Esophagus squamous epithelium (tissue), 5 donors: ENCODE measurements around the gene MYBPC3. TPM values are rescaled to one million over a fixed set of nuclear protein-coding genes. Genes with fewer than 3 reads are reported as not detected.

Experiments
- DNase-seq: peaks from one replicate; lab custom pipeline; 2025; lab: John Stamatoyannopoulos, UW
- H3K27ac ChIP-seq, 4 donors: fragments of 200-600 bp; sonication (generic); one replicate each; pipeline ENCODE4 v1.5.1; 2016 to 2019; ENCODE audit warnings: mild to moderate bottlenecking in 1 of 4
- H3K27me3 ChIP-seq, 4 donors: fragments of 200-600 bp; sonication (generic); 1 replicate in 3 of 4; 2 replicates in 1 of 4; pipeline versions ENCODE4 v1.5.1 to v1.6.0; 2017 to 2021; ENCODE audit warnings: antibody characterized with exemption in 1 of 4
- H3K36me3 ChIP-seq, 3 donors: fragments of 200-600 bp; sonication (generic); one replicate each; pipeline ENCODE4 v1.5.1; 2016 to 2019
- H3K4me1 ChIP-seq, 3 donors: fragments of 200-600 bp; sonication (generic); one replicate each; pipeline ENCODE4 v1.5.1; 2017 to 2019
- H3K4me3 ChIP-seq, 4 donors: fragments of 200-600 bp; sonication (generic); 1 replicate in 3 of 4; 2 replicates in 1 of 4; pipeline ENCODE4 v1.5.1; 2016 to 2019; ENCODE audit warnings: mild to moderate bottlenecking in 2 of 4, moderate library complexity in 1 of 4
- H3K9me3 ChIP-seq, 3 donors: fragments of 200-600 bp; sonication (generic); one replicate each; pipeline ENCODE4 v1.5.1; 2016 to 2019
- POLR2A ChIP-seq, 4 donors: fragments of 450-650 bp; IDR thresholded peaks; one replicate each; pipeline ENCODE4 v1.6.1; 2017; ENCODE audit warnings: antibody characterized with exemption in 4 of 4, mild to moderate bottlenecking in 4 of 4, moderate library complexity in 3 of 4
- WGBS, 2 donors: methylation state at CpG; one replicate each; pipeline ENCODE4 v1.1.5; 2018; 5-methylcytosine and 5-hydroxymethylcytosine counted together
- intact Hi-C: fragments of 100-400 bp; cut with DNase I; formaldehyde crosslinking; loops from one replicate; pipeline ENCODE4 v1.15.0; 2022
- total RNA-seq, 4 donors: library from RNA; depleted of rRNA; stranded (reverse); fragments of >200 nt; gene quantifications; one replicate each; pipeline ENCODE4 v1.1.0, GENCODE V29; 2016
- TF ChIP-seq, protein P1 (sequence below), 6 experiments: fragments of 450-650 bp in 4 of 6; fragments of 200-600 bp in 2 of 6; sonication (generic) in 2 of 6; IDR thresholded peaks; one replicate each; pipeline ENCODE4 v1.5.1; 2016 to 2019; ENCODE audit warnings: antibody characterized with exemption in 6 of 6, mild to moderate bottlenecking in 4 of 6, moderate library complexity in 4 of 6
- donor health status: DM: yes; HTN: yes; CAD: no.

The MYBPC3 gene
- total RNA-seq, 4 donors from 2014 or later, result 0.08 TPM; not detected in 3

DNA sequence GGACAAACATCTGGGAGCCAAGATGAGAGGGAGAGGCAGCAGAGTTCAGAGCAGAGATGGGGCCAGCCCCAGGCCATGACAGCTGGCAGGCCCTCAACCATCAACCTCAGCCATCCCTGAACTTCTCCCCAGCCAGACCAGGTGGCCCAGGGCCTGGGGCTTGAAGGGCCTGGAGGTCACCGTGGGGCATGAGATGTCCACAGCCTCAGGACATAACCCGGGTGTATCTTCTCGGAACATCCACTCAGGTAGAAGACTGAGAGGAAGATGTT, 43.5 kb upstream of the MYBPC3 start:
- Histone ChIP-seq H3K4me3 (no peak overlapping the region), H3K4me1 (peaks cover 10 to 73% (median 27%) of the 10 kb centered on the region in 3 donors), H3K36me3 (no peaks in the 10 kb centered on the region), H3K9me3 (no peaks in the 10 kb centered on the region), H3K27ac (peak overlapping the region; percentile 79 to 94 (median 84)), H3K27me3 (no peaks in the 10 kb centered on the region)
- TF ChIP-seq, protein P1, sequence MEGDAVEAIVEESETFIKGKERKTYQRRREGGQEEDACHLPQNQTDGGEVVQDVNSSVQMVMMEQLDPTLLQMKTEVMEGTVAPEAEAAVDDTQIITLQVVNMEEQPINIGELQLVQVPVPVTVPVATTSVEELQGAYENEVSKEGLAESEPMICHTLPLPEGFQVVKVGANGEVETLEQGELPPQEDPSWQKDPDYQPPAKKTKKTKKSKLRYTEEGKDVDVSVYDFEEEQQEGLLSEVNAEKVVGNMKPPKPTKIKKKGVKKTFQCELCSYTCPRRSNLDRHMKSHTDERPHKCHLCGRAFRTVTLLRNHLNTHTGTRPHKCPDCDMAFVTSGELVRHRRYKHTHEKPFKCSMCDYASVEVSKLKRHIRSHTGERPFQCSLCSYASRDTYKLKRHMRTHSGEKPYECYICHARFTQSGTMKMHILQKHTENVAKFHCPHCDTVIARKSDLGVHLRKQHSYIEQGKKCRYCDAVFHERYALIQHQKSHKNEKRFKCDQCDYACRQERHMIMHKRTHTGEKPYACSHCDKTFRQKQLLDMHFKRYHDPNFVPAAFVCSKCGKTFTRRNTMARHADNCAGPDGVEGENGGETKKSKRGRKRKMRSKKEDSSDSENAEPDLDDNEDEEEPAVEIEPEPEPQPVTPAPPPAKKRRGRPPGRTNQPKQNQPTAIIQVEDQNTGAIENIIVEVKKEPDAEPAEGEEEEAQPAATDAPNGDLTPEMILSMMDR (IDR thresholded peaks at IDR 0.05), result no peak
- no peak for TF ChIP-seq POLR2A (IDR thresholded peaks at IDR 0.05)
- 69 to 100% methylated on average over 1 to 3 of the region's 3 CpGs for WGBS, 2 donors
- intact Hi-C loops, result no loop called here
- DNase-seq, result no peak

DNA sequence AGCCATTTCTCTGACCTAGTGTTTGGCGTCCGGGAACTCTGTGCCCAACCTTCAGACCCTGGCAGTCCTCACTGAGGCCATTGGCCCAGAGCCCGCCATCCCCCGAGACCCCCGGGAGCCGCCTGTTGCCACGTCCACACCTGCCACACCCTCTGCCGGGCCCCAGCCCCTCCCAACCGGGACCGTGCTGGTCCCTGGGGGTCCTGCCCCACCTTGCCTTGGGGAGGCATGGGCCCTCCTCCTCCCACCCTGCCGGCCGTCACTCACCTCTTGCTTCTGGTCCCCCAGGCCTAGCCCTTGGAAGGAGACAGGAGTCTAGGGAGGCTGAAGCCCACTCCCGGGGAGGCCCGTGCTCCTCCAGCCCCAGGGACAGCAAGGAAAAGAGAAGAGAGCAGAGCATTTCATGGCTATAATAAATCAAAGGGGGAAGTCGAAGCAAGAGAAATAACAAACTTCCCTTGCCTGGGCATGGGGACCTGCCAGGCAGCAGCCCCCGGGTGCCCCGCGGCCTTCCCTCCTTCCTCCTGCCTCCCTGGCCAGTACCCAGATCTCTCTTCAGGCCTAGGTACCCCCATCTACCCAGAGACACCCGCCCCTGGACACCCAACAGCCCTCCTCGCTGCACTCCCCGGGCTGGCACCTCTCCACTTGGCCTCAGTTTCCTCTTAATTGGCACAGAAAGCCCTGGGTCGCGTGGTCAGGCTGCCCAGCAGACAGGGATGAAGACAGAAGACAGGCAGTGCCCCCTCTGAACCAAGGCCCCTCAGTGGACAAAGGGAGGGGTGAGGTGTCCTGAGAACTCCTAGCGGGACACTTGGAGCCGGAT, 42.9 kb upstream of the MYBPC3 start:
- Histone ChIP-seq H3K4me3 (peak overlapping the region in 2 of 4 donors; percentile 13 to 41), H3K27me3 (no peaks in the 10 kb centered on the region), H3K9me3 (no peaks in the 10 kb centered on the region), H3K36me3 (no peaks in the 10 kb centered on the region), H3K4me1 (peaks cover 10 to 72% (median 22%) of the 10 kb centered on the region in 3 donors), H3K27ac (peak overlapping the region; percentile 79 to 94 (median 84))
- intact Hi-C loops, result no loop called here
- no peak for DNase-seq
- 71 to 90% methylated on average over 2 to 13 of the region's 25 CpGs for WGBS, 2 donors
- no peak for TF ChIP-seq POLR2A (IDR thresholded peaks at IDR 0.05)
- TF ChIP-seq, protein P1 (IDR thresholded peaks at IDR 0.05), result no peak

DNA sequence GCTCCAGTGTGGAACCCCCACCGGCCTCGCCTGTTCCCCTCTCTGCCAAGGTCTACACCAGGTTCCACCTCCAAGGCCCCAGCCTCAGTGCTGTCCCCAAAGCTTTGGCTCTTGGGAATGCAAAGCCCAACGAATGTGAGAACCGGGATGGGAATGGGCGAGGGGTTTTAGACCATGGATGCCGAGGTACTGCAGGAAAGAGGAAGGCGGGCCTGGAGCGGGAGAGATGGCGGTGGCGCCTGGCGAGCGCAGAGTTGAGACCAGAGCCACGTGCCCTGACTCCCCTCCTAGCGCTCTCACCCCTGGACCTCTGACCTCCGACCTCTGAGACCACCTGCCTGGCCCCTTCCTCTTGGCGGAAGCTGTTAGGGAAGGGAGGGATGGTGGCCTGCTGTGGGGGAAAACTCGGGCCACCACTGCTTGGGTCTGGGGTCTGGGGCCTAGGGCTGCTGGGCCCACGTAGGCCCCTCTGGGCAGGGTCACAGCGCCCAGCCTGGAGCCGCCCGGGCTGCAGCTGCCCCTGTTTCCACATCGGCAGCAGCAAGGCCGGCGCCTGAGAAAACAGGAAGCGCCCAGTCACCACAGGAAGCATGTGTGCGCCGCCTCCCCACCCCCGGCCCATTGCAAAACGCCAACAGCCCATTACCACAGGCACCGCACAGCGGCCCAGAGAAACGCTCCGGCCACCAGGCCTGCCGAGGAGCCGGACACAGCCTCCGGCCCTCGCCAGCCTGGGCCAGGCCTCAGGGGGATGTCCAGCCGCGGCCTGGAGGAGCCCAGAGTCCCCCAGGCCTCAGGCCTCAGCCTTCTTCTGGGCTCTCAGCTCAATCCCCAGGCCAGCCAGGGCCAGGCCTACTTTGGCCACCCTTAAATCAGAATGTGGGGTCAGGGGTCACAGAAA, 42.1 kb upstream of the MYBPC3 start:
- peak overlapping the region; percentile 79 to 94 (median 84) for H3K27ac ChIP-seq
- TF ChIP-seq, protein P1 (IDR thresholded peaks at IDR 0.05), result no peak
- peak in 2 of 4 donors; percentile 37 to 70 for TF ChIP-seq POLR2A (IDR thresholded peaks at IDR 0.05)
- peaks cover 4 to 70% (median 17%) of the 10 kb centered on the region in 3 donors for H3K4me1 ChIP-seq
- H3K4me3 ChIP-seq, result peak overlapping the region in 2 of 4 donors; percentile 13 to 41
- H3K27me3 ChIP-seq, result no peaks in the 10 kb centered on the region
- H3K36me3 ChIP-seq, result no peaks in the 10 kb centered on the region
- DNase-seq, result peak; percentile 45
- no peaks in the 10 kb centered on the region for H3K9me3 ChIP-seq
- intact Hi-C loops, result no loop called here
- WGBS, 2 donors, result 82 to 86% methylated on average over 11 to 12 of the region's 39 CpGs

DNA sequence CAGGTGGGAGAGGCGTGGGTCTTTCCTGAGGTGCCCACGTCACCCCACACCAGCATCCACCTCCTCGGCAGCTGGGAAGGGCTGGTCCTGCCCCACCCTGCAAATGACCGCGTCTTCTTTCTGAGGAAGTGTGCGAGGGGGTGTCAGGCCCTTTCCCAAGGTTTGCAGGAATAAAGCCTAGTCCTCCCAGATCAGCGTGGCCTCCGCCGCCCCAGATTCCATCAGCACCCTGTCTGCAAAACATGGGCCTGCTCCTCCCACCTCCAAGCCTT, 41.5 kb upstream of the MYBPC3 start:
- no peaks in the 10 kb centered on the region for H3K36me3 ChIP-seq
- peak overlapping the region in 1 of 4 donors; percentile 41 for H3K4me3 ChIP-seq
- TF ChIP-seq, protein P1 (IDR thresholded peaks at IDR 0.05), result no peak
- no peak for TF ChIP-seq POLR2A (IDR thresholded peaks at IDR 0.05)
- DNase-seq, result no peak
- 84 to 94% methylated on average over 3 to 5 of the region's 9 CpGs for WGBS, 2 donors
- peaks cover 7 to 70% (median 22%) of the 10 kb centered on the region in 3 donors for H3K4me1 ChIP-seq
- H3K27me3 ChIP-seq, result no peaks in the 10 kb centered on the region
- no peaks in the 10 kb centered on the region for H3K9me3 ChIP-seq
- intact Hi-C loops, result no loop called here
- peak overlapping the region; percentile 79 to 94 (median 84) for H3K27ac ChIP-seq
